HCT116 (cell line): Measurements from ENCODE around the gene TMEM269.

Experiments
- CEBPB ChIP-seq: IDR thresholded peaks from 2 replicates; pipeline ENCODE4 v1.6.1; 2012; ENCODE audit warnings: low read depth
- EGR1 ChIP-seq: IDR thresholded peaks from 2 replicates; pipeline ENCODE4 v1.6.1; 2012; ENCODE audit warnings: low read depth
- EZH2 ChIP-seq: fragments of 200-600 bp; sonication (generic); IDR thresholded peaks from 2 replicates; pipeline ENCODE4 v1.6.1; 2017; ENCODE audit warnings: antibody characterized with exemption, mixed run types
- JUND ChIP-seq: IDR thresholded peaks from 2 replicates; pipeline ENCODE4 v1.6.1; 2012
- POLR2A ChIP-seq: IDR thresholded peaks from 2 replicates; pipeline ENCODE4 v1.7.0; 2011; ENCODE audit warnings: borderline replicate concordance; ENCODE audit not compliant: insufficient read depth, insufficient read length; ENCODE audit errors: extremely low read depth
- POLR2AphosphoS5 ChIP-seq: IDR thresholded peaks from 2 replicates; pipeline ENCODE4 v1.6.1; 2011; ENCODE audit warnings: mild to moderate bottlenecking, low read depth, low read length, moderate library complexity
- RAD21 ChIP-seq: IDR thresholded peaks from 2 replicates; pipeline ENCODE4 v1.6.1; 2012; ENCODE audit warnings: low read depth, mild to moderate bottlenecking
- ZNF274 ChIP-seq: fragments of 200-500 bp; sonication (Bioruptor generic); IDR thresholded peaks from 2 replicates; pipeline ENCODE4 v1.6.1; 2014; ENCODE audit warnings: mild to moderate bottlenecking, low read depth, low read length, inconsistent platforms
- TF ChIP-seq, protein P1 (sequence below), 3 experiments: fragments of 200-600 bp in 1 of 3; sonication (generic) in 1 of 3; IDR thresholded peaks in 2 of 3; conservative IDR thresholded peaks in 1 of 3; 2 replicates each; pipeline ENCODE4 v1.5.1; 2012 to 2017; ENCODE audit warnings: low read depth in 2 of 3, low read length in 2 of 3, antibody characterized with exemption in 1 of 3, borderline replicate concordance in 1 of 3, control low read depth in 1 of 3, mild to moderate bottlenecking in 1 of 3, mixed read lengths in 1 of 3, mixed run types in 1 of 3, moderate library complexity in 1 of 3; ENCODE audit not compliant: insufficient read depth in 1 of 3
- TF ChIP-seq, protein P2 (sequence below): IDR thresholded peaks from 2 replicates; pipeline ENCODE4 v1.6.1; 2012
- TF ChIP-seq, protein P3 (sequence below): IDR thresholded peaks from 2 replicates; pipeline ENCODE4 v1.6.1; 2012; ENCODE audit warnings: low read depth

DNA sequence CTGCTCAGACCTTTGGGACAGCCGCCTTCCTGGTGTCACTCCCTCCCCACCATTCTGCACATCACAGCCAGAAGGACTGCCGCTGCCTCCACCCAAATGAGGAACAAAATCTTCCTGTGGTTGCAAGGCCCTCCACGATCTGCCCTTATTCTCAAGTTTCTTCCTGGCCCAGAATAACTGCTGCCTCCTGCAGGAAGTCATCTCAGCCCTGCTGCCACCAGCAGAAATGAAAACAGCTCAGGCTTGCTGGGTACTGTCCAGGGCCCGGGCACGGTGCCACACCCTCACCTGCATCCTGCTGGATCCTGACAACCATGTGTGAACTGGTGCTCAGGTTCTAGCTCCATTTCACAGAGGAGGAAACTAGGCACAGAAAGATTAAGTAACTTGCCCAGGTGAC, 47.5 kb upstream of the TMEM269 start:
- TF ChIP-seq, protein P1, sequence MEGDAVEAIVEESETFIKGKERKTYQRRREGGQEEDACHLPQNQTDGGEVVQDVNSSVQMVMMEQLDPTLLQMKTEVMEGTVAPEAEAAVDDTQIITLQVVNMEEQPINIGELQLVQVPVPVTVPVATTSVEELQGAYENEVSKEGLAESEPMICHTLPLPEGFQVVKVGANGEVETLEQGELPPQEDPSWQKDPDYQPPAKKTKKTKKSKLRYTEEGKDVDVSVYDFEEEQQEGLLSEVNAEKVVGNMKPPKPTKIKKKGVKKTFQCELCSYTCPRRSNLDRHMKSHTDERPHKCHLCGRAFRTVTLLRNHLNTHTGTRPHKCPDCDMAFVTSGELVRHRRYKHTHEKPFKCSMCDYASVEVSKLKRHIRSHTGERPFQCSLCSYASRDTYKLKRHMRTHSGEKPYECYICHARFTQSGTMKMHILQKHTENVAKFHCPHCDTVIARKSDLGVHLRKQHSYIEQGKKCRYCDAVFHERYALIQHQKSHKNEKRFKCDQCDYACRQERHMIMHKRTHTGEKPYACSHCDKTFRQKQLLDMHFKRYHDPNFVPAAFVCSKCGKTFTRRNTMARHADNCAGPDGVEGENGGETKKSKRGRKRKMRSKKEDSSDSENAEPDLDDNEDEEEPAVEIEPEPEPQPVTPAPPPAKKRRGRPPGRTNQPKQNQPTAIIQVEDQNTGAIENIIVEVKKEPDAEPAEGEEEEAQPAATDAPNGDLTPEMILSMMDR (IDR thresholded peaks at IDR 0.05 in 2 of 3, conservative IDR thresholded peaks at IDR 0.05 in 1 of 3; ENCODE audit: borderline replicate concordance in 1 of 3, insufficient read depth in 1 of 3, low read depth in 2 of 3, low read length in 2 of 3): no peak
- TF ChIP-seq EZH2: no peak
- TF ChIP-seq POLR2A: no peak
- no peak for TF ChIP-seq POLR2AphosphoS5
- no peak for TF ChIP-seq CEBPB
- TF ChIP-seq EGR1: no peak
- no peak for TF ChIP-seq ZNF274
- TF ChIP-seq, protein P2, sequence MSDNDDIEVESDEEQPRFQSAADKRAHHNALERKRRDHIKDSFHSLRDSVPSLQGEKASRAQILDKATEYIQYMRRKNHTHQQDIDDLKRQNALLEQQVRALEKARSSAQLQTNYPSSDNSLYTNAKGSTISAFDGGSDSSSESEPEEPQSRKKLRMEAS: no peak
- TF ChIP-seq, protein P3, sequence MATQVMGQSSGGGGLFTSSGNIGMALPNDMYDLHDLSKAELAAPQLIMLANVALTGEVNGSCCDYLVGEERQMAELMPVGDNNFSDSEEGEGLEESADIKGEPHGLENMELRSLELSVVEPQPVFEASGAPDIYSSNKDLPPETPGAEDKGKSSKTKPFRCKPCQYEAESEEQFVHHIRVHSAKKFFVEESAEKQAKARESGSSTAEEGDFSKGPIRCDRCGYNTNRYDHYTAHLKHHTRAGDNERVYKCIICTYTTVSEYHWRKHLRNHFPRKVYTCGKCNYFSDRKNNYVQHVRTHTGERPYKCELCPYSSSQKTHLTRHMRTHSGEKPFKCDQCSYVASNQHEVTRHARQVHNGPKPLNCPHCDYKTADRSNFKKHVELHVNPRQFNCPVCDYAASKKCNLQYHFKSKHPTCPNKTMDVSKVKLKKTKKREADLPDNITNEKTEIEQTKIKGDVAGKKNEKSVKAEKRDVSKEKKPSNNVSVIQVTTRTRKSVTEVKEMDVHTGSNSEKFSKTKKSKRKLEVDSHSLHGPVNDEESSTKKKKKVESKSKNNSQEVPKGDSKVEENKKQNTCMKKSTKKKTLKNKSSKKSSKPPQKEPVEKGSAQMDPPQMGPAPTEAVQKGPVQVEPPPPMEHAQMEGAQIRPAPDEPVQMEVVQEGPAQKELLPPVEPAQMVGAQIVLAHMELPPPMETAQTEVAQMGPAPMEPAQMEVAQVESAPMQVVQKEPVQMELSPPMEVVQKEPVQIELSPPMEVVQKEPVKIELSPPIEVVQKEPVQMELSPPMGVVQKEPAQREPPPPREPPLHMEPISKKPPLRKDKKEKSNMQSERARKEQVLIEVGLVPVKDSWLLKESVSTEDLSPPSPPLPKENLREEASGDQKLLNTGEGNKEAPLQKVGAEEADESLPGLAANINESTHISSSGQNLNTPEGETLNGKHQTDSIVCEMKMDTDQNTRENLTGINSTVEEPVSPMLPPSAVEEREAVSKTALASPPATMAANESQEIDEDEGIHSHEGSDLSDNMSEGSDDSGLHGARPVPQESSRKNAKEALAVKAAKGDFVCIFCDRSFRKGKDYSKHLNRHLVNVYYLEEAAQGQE: no peak
- no peak for TF ChIP-seq JUND
- TF ChIP-seq RAD21: no peak
